ENCODE results near the gene FAM9A.

Gene FAM9A

DNA sequence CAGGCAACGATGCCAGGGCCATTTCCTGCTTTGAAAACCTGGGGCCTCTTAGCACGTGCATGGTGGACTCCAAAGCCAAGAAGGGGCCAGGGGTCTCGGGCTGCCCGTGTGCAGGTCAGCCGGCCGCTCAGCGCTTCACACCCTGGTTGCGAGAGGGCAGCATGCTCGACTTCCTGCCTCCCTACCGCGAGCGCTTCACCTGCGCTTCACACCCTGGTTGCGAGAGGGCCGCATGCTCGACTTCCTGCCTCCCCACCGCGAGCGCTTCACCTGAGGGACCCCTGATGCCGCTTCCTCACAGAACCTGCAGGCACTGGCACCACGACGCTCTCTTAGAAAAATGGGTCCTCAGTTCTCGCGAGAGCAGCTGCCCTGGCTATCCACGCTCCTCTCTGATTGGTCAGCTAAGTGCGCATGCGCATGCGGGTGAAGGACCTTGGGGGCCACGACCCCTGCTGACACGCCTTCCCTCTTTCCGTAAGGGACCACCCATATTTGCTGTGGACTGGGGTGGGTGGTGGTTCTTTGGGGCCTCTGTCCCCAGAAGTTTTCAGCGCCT lies at the start of gene FAM9A:
Gene FAM9A, minus strand, starts transcription at position 343 of the 559 bp plus-strand sequence. CDS start 1,212 bp downstream, outside the sequence.
- DNase-seq (ENCODE audit: low spot score): no peak

DNA sequence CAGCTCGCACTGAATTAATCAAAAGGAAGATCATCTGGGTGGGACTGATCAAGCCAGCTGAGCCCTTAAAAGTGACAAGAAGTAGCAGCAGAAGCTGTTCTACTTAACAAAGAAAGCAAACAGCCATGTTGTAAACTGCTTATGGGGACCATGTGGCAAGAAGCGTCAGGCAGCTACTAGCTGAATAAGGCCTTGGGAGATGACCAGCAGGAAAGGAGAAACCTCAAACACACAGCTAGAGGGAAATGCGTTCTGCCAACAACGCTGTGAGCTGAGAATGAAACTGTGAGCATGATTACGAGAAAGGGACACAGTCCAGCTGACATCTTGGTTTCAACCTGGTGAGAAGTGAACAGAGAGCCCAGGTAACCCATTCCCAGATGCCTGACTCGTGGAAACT lies 49.3 kb upstream of the FAM9A start:
- no peak for DNase-seq (ENCODE audit: low spot score)

DNA sequence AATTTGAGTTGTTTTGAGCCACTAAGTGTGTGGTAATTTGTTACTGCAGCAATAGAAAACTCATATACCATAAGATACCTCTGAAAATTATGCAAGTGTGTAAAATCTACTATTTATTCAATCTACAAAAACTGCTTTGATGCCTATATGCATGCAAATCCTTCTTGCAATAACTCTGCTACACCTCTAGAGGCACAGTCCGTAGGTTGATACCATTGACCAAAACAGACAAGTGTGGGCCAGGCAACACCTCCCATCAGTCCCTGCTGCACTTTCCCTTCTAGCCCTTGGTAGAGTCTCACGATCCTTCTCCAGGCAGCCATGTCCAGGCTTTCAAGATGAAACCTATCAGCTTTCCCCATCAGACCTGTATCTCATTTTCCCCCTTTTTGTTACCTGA lies 48.8 kb upstream of the FAM9A start:
- no peak for DNase-seq (ENCODE audit: low spot score)

DNA sequence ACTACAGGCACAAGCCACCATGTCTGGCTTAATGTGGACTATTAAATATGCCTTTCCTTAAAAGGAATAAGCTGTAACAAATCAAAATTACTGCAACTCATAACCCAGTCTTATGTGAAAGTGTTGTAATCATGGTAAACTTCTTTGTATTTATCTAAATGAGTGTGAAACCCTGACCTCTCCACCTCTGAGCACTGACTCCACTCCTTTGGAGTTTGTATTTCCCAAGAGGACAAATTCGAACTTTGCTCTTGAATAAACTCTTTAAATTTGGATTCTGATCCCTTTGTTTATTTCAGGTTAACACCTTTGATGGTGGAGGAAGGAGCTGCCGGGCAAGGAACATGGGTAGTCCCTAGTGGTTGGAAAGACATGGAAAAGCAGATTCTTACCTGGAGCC lies 48.3 kb upstream of the FAM9A start:
- DNase-seq (ENCODE audit: low spot score): no peak

DNA sequence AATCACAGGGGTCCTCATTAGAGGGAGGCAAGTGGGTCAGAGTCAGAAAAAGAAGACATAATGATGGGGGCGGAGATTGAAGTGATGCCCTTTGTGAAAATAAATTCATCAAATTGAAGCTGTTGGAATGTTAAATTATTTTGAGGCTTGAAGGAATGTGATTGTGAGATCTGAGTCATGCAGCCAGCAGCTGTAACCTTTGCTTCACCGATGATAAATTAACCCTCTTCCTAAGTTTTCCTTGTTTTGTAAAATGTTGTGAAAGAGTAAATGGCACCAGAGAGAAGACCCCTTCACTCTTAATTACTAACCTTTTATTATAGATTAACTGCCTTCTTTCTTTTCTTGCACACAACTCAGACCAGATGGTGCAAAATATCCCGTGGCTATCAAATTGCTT lies 47.7 kb upstream of the FAM9A start:
- no peak for DNase-seq (ENCODE audit: low spot score)

DNA sequence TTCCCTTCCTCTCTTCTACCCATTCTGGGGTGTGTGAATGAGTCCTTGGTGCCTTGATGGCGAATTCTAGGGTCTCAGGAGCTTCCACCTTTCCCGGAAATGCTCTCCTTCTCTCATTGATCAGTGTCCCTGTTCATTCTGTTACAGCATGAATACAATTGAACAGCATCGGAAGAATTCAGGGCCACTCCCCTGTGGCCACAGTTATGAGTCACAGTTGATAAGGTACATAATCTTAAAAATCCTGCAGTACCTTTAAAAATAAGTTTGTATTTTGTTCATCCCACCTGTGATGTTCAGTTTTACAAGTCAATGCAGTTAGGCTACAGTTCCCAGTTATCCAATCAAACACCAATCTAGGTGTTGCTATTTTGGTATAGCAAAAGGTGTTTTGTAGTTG lies 47.3 kb upstream of the FAM9A start:
- no peak for DNase-seq (ENCODE audit: low spot score)

DNA sequence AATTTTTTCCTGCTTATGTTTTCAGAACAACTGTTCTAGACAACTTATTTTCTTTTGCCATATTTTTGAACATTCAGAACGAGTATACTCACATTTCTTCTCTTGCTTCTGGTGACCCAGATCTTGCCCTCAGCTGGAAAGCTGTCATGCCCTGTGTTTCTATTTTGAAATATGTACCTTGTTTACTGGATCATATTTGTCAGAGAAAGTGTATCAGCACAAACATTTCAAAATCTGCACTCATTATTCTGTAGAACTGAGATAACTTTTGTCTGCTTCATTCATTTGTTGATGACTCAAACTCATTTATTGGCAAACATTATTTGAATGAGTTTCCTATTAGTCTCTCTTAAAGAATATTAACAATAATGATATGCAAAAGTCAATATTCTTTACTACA lies 46.2 kb upstream of the FAM9A start:
- DNase-seq (ENCODE audit: low spot score): no peak

DNA sequence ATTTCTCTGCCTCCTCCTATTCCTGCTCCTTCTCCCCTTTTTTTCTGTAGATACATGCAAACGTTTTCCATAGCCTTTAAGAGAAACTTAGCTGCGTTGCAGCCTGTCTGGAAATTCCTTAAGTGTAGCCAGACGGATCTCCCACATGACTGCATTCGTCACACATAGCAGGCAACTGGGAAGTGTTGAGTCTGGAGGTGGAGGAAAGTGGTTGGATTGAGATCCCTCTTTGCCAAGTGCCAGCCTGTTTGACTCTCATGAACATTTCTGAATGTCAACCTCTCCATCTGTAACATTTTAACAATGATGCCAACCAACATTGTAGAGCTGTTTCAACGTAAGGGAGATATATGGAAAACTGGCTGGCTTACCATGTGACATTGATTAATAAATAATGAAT lies 45.1 kb upstream of the FAM9A start:
- DNase-seq (ENCODE audit: low spot score): no peak

DNA sequence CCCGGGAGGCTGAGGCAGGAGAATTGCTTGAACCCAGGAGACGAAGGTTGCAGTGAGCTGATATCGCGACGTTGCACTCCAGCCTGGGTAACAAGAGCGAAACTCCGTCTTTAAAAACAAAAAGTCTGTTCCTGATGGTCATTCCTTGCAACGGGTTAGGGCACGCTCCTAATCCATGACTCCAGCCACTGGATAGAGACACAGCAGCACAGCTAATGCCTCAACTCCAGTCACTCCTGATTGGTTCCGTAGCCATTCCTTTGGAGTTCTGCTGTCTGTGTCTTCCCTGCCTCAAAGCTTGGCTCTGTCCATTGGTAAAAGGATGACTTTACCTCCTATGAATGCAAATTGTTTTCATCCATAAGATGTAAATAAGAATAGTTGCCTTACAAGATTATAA lies 44.3 kb upstream of the FAM9A start:
- no peak for DNase-seq (ENCODE audit: low spot score)

DNA sequence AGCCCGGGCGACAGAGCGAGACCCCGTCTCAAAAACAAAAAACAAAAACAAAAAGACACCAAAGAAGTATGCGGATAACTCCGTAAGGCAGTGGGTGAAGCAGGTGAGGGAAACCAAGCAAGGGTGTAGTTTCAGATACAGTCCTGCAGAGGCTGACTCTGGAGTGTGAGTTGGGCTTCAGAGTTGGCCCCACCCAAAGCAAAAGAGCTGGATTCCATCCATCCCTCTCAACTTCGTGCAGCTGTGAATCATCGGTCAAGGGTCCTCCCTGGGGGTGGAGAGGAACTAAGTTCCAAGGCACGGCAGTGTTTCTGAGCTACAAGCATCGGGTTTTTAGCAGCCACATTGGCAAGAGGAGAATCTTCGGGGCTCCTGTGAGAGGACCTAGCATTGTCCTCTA lies 43.9 kb upstream of the FAM9A start:
- DNase-seq (ENCODE audit: low spot score): no peak

DNA sequence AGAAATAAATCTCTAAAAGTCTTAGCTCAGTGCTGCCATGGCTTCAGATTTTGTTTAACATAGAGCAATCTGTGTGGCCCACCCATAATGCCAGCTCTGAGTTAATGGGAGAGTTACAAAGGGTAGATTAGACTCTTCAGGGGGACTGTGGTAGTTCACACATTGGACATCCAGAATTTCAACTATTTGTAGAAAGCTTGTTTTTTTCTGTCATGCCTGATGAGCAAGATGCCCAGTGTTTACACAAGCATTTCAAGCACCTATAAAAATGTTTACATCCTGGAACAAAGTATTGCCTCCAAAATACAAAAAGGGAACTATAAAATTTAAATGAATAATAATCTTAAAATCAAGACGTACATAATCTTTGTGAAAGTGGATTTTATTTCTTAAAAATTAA lies 43.0 kb upstream of the FAM9A start:
- DNase-seq (ENCODE audit: low spot score): no peak

DNA sequence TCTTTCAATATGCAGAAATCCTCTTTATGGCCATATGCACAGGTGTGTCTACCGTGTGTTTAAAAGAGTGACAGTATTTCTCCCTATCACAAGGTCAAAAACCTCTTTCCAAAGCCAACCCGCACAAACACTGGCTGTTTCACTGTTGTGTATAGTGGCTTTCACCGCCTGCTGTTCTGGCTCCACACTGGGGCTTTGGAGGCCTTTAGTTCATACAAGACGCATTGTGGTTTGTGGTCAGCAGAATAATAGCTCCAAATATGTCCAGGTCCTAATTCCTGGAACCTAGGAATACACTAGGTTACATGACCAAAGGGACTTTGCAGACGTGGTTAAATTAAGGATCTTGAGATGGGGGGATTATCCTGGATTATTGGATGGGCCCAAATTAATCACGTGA lies 40.7 kb upstream of the FAM9A start:
- DNase-seq (ENCODE audit: low spot score): no peak

DNA sequence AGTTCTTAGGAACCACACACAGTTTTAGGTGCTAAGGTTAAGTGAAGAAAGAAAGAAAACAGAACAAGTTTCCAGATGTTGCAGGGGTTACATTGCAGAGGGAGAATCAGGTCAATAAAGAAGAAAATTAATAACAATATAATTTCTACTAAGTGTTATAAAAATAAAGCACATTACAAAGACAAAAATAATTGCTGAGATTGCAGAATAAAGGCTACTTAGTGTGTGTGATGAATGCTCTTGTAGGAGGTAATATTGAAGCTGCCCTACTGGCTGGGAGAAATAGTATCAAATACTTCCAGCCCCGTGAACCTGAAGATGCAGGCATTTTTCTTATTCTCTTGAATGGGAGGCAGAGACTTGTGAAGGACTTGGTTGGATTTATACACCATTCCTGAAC lies 33.2 kb upstream of the FAM9A start:
- DNase-seq (ENCODE audit: low spot score): no peak

DNA sequence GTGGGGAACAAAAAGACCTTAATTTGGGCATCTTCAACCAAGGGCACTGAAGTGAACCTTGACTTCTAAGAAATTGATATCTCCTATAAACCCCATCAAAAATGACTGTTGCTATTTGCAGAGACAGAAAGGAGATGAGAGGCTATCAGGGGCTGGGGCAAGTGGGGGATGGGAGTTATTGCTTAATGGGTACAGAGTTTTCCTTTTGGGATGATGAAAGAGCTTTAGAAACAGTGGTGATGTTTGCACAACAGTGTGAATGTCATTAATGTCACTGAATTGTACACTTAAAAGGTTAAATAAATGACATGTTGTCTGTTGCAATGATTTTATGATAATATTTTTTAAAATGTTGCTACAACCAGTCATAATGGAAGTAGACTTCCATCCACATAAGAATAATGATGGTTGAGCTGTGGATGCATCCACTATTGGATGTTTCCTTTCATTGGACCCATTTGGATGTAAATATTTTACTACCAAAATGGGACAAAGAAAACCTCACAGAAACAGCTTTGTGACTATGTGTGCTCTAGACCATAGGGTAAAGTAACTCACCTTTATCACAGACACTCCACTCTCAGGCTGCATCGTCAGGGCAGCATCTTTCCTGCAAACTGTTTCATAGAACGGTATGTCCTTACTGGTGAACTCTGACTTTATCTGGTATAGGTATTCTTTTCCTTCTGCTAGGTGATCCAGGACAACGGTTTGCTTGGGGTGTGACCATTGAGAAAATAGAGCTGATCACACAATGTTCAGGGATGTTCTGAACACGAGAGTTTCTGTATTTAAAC lies 31.6 kb upstream of the FAM9A start:
- no peak for DNase-seq (ENCODE audit: low spot score)

DNA sequence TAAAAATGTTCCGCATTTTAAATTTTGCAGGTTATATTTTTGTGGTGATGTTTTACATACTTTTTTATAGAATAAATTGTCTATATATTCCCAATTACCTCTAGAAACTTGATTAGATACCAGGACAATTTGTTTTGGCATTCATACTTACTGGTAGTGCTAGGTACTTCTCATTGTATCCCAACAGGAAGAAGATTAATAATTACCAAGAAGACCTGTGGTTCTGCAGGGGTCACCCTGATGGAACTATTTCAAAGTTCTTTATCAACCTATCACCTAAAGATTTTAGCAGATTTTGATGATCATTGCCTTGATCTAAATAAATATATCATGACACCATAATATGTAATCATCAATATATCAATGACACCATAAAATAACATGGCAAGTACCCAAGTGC lies 22.5 kb upstream of the FAM9A start:
- DNase-seq (ENCODE audit: low spot score): no peak

DNA sequence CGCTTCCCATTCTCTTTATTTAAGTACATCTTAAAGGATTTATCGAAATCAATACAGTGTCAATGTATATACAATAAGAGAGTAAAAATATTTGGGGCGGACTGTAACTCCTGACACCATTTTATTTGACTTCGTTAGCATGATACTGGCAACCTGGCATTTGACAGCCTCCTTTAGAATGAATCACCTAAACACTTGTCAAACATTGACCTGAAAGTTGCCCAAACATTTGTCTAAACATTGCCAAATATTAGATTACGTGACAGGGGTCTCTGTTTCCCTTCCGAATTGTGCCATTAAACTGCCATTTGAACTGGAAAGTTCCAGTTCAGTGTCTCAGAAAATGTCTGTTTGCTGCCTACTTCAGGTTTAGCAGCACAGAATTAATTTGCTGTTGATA lies 20.8 kb upstream of the FAM9A start:
- no peak for DNase-seq (ENCODE audit: low spot score)

DNA sequence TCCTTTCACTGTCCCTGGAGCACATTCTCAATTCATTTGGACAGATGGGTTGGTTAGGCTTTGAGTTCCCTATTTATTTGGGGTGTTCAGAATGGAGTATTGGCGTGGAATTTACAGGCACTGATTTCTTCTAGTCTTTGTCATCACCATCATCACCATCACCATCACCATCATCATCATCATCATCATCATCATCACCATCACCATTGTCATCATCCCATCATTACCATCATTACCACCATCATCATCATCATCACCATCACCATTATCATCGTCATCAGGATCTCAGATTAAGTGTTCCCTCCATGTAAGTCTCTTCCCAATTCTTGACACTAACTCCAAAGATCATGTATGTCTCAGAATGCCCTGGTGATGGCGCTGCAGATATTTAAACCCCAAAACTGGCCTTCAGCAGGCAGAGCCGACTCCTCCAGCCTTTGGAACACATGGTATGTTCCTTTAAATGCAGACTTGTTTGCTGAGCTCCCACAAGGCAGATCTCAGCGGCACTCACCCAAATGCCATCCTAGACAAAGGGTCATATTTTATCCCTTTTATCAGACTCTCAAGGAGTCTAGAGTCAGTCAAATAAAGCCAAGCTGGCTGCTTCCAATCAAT lies 19.8 kb upstream of the FAM9A start:
- no peak for DNase-seq (ENCODE audit: low spot score)

DNA sequence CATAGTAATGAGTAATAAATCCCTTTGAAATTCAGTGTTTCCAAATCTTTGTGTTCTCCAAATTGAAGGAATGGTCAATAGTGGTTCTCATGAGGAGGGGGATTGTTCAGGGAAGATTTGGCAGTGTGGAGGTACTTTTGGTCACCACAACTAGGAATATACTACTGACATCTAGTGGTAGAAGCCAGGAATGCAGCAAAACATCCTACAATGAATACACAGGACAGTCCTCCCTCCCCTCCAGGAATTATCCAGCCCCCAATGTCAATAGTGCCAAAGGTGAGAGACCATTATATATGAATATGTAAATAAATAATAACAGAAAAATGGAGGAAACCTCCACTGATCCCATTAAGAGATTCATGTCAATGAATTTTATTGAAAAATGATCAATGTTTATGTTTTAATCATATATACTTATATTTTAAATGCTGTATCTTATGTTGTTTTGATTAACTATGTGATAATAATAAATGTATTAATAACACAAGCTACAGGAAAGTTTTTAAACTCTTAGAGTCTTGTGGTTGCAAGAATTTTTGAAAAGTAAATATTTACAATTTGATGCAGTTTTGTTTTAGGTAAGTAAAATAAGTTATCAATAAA lies 14.4 kb upstream of the FAM9A start:
- DNase-seq (ENCODE audit: low spot score): peak; percentile 10

DNA sequence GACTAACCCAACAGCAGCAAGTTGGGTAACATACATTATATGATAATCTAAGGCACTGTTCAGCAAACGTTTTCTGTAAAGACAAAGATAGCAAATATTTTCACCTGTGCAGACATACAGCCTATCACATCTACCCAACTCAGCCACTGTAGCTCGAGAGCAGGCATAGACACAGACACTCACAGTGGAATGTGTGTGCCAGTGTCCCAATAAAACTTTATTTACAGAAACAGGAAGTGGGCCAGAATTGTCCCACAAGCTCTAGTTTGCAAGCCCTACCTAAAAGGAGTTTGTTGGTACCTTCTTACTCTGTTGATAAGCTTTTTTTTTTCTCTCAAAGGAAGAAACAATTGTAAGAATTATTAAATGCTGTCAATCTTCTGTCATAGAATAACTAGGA lies 11.9 kb upstream of the FAM9A start:
- no peak for DNase-seq (ENCODE audit: low spot score)

DNA sequence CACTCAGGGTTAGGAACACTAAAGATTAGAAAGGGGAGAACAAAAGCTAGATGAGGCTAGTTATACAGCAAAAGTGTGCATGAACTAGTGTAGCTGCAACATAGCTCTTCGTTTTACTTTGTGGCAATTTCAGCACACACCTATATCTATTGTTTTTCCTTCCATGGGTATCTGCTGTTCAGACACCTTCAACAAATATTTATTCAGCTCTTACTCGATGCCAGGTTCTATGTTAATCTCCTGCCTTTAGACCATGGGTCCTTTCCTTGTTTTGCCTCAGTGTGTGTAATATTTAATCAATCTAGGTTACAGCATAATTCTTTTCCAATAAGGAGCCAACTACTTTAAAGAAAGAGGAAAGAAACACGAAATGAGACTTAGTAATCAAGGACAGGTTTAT lies 10.4 kb upstream of the FAM9A start:
- DNase-seq (ENCODE audit: low spot score): no peak

DNA sequence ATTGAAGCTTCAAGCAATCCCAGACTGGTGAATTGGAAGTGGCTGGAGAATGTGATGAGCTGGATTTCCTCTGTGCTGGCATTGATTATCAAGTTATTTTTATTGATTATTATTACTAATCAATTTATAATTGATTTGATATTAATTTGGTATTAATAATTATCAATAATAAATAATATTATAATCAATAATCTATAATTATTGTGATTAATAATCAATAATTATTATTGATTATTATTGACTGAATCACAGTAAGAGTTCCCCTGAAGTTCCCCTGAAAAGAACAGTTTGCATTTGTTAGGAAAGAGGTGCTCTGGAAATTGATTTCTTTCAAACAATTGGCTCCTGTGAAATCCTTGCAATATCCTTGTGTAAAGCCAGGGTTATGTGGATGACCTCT lies 7.5 kb upstream of the FAM9A start:
- no peak for DNase-seq (ENCODE audit: low spot score)

DNA sequence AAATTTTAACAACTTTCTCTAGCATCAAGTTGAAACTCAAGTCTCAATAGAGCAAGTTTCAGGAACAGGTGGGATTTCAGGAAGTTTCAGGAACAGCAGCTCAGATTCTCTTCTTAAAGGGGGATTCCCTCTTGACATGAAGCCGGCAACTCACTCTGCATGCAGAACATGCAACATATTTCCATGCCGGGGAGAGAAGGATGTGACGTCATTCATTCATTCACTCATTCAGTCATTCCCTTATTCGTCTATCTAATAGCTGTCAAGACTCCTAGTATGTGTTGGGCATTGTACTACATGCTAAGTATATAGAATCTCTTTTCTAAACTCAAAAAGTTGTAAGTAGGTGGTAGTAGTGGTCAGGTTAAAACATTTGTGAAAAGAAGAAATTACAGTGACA lies 4.8 kb upstream of the FAM9A start:
- no peak for DNase-seq (ENCODE audit: low spot score)

DNA sequence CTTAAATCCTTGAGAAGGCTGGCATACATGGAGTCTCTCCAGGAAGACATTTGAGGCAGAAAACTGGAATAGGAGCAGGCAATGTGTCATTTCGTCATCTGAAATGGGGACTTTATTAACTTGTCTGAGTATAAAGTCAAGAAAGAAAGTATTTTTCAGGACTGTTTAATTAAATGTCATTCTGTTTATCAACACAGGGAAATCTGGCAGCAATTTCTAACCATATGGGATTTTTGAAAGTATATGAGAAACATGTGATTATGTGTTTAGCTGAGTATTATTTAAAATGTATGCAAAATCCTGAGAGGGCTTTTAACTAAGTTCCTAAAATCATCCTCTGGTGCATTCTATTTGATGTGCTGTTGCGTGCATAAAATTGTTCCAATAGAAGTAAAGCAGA lies 3.9 kb upstream of the FAM9A start:
- no peak for DNase-seq (ENCODE audit: low spot score)
